Keratinocyte (primary cell): ENCODE results near the gene LEKR1. TPM values are rescaled to one million over a fixed set of nuclear protein-coding genes. Genes with fewer than 3 reads are reported as not detected.

Experiments used
- DNase-seq: peaks from one replicate; pipeline ENCODE4 v3.0.0-alpha.2; 2011; ENCODE audit warnings: low read depth, missing footprints, low spot score
- FAIRE-seq: peaks from 2 replicates; lab custom pipeline; 2011; peaks lifted over from hg19 to GRCh38; lab: Jason Lieb, UNC
- H2AFZ ChIP-seq: 2 replicates; pipeline ENCODE4 v1.6.0; 2012; ENCODE audit warnings: low read length, control low read depth, inconsistent platforms; ENCODE audit not compliant: control insufficient read depth
- H3K27ac ChIP-seq: 2 replicates; pipeline ENCODE4 v1.5.1; 2011; ENCODE audit warnings: low read length; ENCODE audit not compliant: control insufficient read depth, insufficient read depth
- H3K27me3 ChIP-seq: 3 replicates; pipeline ENCODE4 v1.6.0; 2011; ENCODE audit warnings: low read length; ENCODE audit not compliant: control insufficient read depth, insufficient read depth; ENCODE audit errors: extremely low read depth
- H3K36me3 ChIP-seq, 2 experiments: 2 replicates in 1 of 2; 3 replicates in 1 of 2; pipeline ENCODE4 v1.5.1; 2011; ENCODE audit warnings: low read length in 2 of 2, mild to moderate bottlenecking in 1 of 2; ENCODE audit not compliant: control insufficient read depth in 2 of 2, insufficient read depth in 2 of 2; ENCODE audit errors: extremely low read depth in 1 of 2
- H3K4me1 ChIP-seq: 3 replicates; pipeline ENCODE4 v1.5.1; 2011; ENCODE audit warnings: low read length; ENCODE audit not compliant: control insufficient read depth, insufficient read depth; ENCODE audit errors: extremely low read depth
- H3K4me2 ChIP-seq: 3 replicates; pipeline ENCODE4 v1.6.0; 2011; ENCODE audit warnings: low read depth, low read length; ENCODE audit not compliant: control insufficient read depth, insufficient read depth; ENCODE audit errors: extremely low read depth
- H3K4me3 ChIP-seq, 3 experiments: fragments of 200-600 bp in 1 of 3; sonication (generic) in 1 of 3; 2 replicates in 2 of 3; 3 replicates in 1 of 3; pipeline ENCODE4 v1.5.1; 2011 to 2016; ENCODE audit warnings: low read length in 3 of 3, mild to moderate bottlenecking in 3 of 3, control low read depth in 2 of 3, inconsistent platforms in 1 of 3, low read depth in 1 of 3, mixed read lengths in 1 of 3, mixed run types in 1 of 3, moderate library complexity in 1 of 3; ENCODE audit not compliant: control insufficient read depth in 2 of 3, insufficient read depth in 2 of 3; ENCODE audit errors: extremely low read depth in 1 of 3
- H3K79me2 ChIP-seq: 2 replicates; pipeline ENCODE4 v1.6.0; 2012; ENCODE audit warnings: low read length; ENCODE audit not compliant: control insufficient read depth, insufficient read depth
- H3K9ac ChIP-seq: 3 replicates; pipeline ENCODE4 v1.6.0; 2011; ENCODE audit warnings: low read length; ENCODE audit not compliant: control insufficient read depth, insufficient read depth; ENCODE audit errors: extremely low read depth
- H3K9me1 ChIP-seq: 3 replicates; pipeline ENCODE4 v1.6.0; 2011; ENCODE audit warnings: low read length; ENCODE audit not compliant: control insufficient read depth, insufficient read depth; ENCODE audit errors: extremely low read depth
- H3K9me3 ChIP-seq: 2 replicates; pipeline ENCODE4 v1.5.1; 2012; ENCODE audit warnings: low read depth, low read length; ENCODE audit not compliant: control insufficient read depth
- H4K20me1 ChIP-seq: 3 replicates; pipeline ENCODE4 v1.6.0; 2011; ENCODE audit warnings: low read length; ENCODE audit not compliant: control insufficient read depth, insufficient read depth; ENCODE audit errors: extremely low read depth
- CTCF ChIP-seq, 3 experiments: IDR thresholded peaks in 1 of 3; conservative IDR thresholded peaks in 1 of 3; optimal IDR thresholded peaks in 1 of 3; 2 replicates in 2 of 3; 3 replicates in 1 of 3; pipeline versions ENCODE3 to v1.5.1; 2011; ENCODE audit warnings: low read length in 3 of 3, mild to moderate bottlenecking in 3 of 3, moderate library complexity in 2 of 3, control low read depth in 1 of 3, inconsistent platforms in 1 of 3; ENCODE audit not compliant: insufficient read depth in 2 of 3; ENCODE audit errors: extremely low read depth in 1 of 3
- EZH2 ChIP-seq: IDR thresholded peaks from one replicate; pipeline ENCODE4 v1.6.1; 2012; ENCODE audit warnings: inconsistent platforms, mild to moderate bottlenecking, low read length, moderate library complexity
- dilution Hi-C: fragments of 300-500 bp; cut with MboI; formaldehyde crosslinking; loops from one replicate; pipeline ENCODE4 v1.7.0; 2020; ENCODE audit warnings: low sequenced_read_pairs; ENCODE audit not compliant: extremely low pct_ligation_motif_present
- polyA plus RNA-seq, 5 experiments: library from polyadenylated mRNA; depleted of rRNA in 3 of 5; stranded (reverse) in 3 of 5; stranded (forward) in 1 of 5; unstranded in 1 of 5; fragments of >200 nt; gene quantifications; 1 replicate in 1 of 5; 2 replicates in 3 of 5; 3 replicates in 1 of 5; pipeline versions ENCODE4 v1.2.1 to v1.2.3, GENCODE V29; 2011 to 2012; ENCODE audit warnings: missing spikeins in 2 of 5, low read depth in 1 of 5, low replicate concordance in 1 of 5

LEKR1 gene
- polyA plus RNA-seq, 1 donor (not counting 4 experiments of a cell fraction or from before 2014, with no cell fraction given): 0.63 TPM

GRCh38 chr3:157033001-157033400 lies 206.8 kb downstream of the LEKR1 start:
- H3K9ac ChIP-seq: no peak overlapping the region
- H2AFZ ChIP-seq: no peak overlapping the region
- TF ChIP-seq EZH2: no peak
- TF ChIP-seq CTCF (optimal IDR thresholded peaks at IDR 0.05 in 1 of 3, IDR thresholded peaks at IDR 0.05 in 1 of 3, conservative IDR thresholded peaks at IDR 0.05 in 1 of 3; ENCODE audit: extremely low read depth in 1 of 3, insufficient read depth in 2 of 3, low read length in 3 of 3): no peak
- H3K9me1 ChIP-seq: no peaks in the 10 kb centered on the region
- H3K36me3 ChIP-seq: no peaks in the 10 kb centered on the region
- H3K27me3 ChIP-seq: no peaks in the 10 kb centered on the region
- DNase-seq (no peak), FAIRE-seq (no peak)
- no peaks in the 10 kb centered on the region for H4K20me1 ChIP-seq
- H3K27ac ChIP-seq: no peak overlapping the region
- dilution Hi-C loops: no loop called here
- H3K4me1 ChIP-seq: peaks cover 9% of the 10 kb centered on the region
- H3K79me2 ChIP-seq: no peaks in the 10 kb centered on the region
- H3K4me2 ChIP-seq: no peak overlapping the region
- no peaks in the 10 kb centered on the region for H3K9me3 ChIP-seq
- H3K4me3 ChIP-seq: no peak overlapping the region

- Histone ChIP-seq H4K20me1 (no peaks in the 10 kb centered on the region), H3K79me2 (no peaks in the 10 kb centered on the region), H3K9me1 (no peaks in the 10 kb centered on the region), H3K27ac (no peak overlapping the region), H3K9me3 (no peaks in the 10 kb centered on the region), H3K4me3 (no peak overlapping the region), H2AFZ (no peak overlapping the region), H3K9ac (no peak overlapping the region), H3K4me1 (no peaks in the 10 kb centered on the region), H3K27me3 (no peaks in the 10 kb centered on the region), H3K4me2 (no peak overlapping the region), H3K36me3 (no peaks in the 10 kb centered on the region)
- no peak for FAIRE-seq
- TF ChIP-seq CTCF (optimal IDR thresholded peaks at IDR 0.05 in 1 of 3, IDR thresholded peaks at IDR 0.05 in 1 of 3, conservative IDR thresholded peaks at IDR 0.05 in 1 of 3; ENCODE audit: extremely low read depth in 1 of 3, insufficient read depth in 2 of 3, low read length in 3 of 3) (no peak), EZH2 (no peak)
- dilution Hi-C loops: no loop called here
- no peak for DNase-seq
Measured at GRCh38 chr3:157040456-157040855, 214.3 kb downstream of the LEKR1 start.
